HL-60 (cell line): Measurements from ENCODE around the gene C17orf67.

Experiments used
- DNase-seq, 2 experiments: peaks; one replicate each; pipeline ENCODE4 v3.0.0-alpha.2; 2010 to 2020; ENCODE audit warnings: low read depth in 1 of 2, low spot score in 1 of 2
- H3K27ac ChIP-seq: fragments of 250-450 bp; sonication (Bioruptor Pico); replicated peaks from 2 replicates; pipeline ENCODE4 v1.5.1; 2020; ENCODE audit warnings: mild to moderate bottlenecking, moderate library complexity
- H3K27me3 ChIP-seq: fragments of 250-450 bp; sonication (Bioruptor Pico); 2 replicates; pipeline ENCODE4 v1.5.1; 2021; ENCODE audit warnings: mild to moderate bottlenecking, moderate library complexity; ENCODE audit not compliant: insufficient read depth, poor library complexity, severe bottlenecking
- H3K4me3 ChIP-seq: replicated peaks from 2 replicates; pipeline ENCODE4 v1.5.1; 2011; ENCODE audit warnings: mild to moderate bottlenecking, control low read depth, low read length; ENCODE audit not compliant: insufficient read depth
- CTCF ChIP-seq: IDR thresholded peaks from one replicate; pipeline ENCODE4 v1.5.1; 2011; ENCODE audit warnings: low read length, control low read depth, inconsistent platforms; ENCODE audit not compliant: insufficient read depth
- GABPA ChIP-seq: IDR thresholded peaks from 2 replicates; pipeline ENCODE4 v1.6.1; 2012; ENCODE audit warnings: low read depth
- POLR2AphosphoS5 ChIP-seq: IDR thresholded peaks from 2 replicates; pipeline ENCODE4 v1.6.1; 2012; ENCODE audit warnings: low read depth
- REST ChIP-seq: IDR thresholded peaks from 2 replicates; pipeline ENCODE4 v1.6.1; 2012; ENCODE audit warnings: low read depth; ENCODE audit not compliant: insufficient replicate concordance
- SPI1 ChIP-seq: IDR thresholded peaks from 2 replicates; pipeline ENCODE4 v1.6.1; 2012; ENCODE audit warnings: low read depth, mild to moderate bottlenecking, borderline replicate concordance

C17orf67 gene

GRCh38 chr17:56849131-56849530 lies 15.4 kb upstream of the C17orf67 start:
- Histone ChIP-seq H3K27me3 (no peaks in the 10 kb centered on the region), H3K27ac (no peak overlapping the region), H3K4me3 (no peak overlapping the region)
- no peak for TF ChIP-seq GABPA
- no peak for TF ChIP-seq SPI1
- no peak for TF ChIP-seq CTCF
- TF ChIP-seq POLR2AphosphoS5 = no peak
- no peak for TF ChIP-seq REST
- no peak for DNase-seq

- H3K27ac ChIP-seq = no peak overlapping the region
- H3K27me3 ChIP-seq = no peaks in the 10 kb centered on the region
- DNase-seq = no peak
- no peak overlapping the region for H3K4me3 ChIP-seq
- no peak for TF ChIP-seq REST
- no peak for TF ChIP-seq GABPA
- no peak for TF ChIP-seq CTCF
- no peak for TF ChIP-seq POLR2AphosphoS5
- TF ChIP-seq SPI1 = no peak
These were observed 13.4 kb upstream of the C17orf67 start for GRCh38 chr17:56847106-56847505.

- H3K4me3 ChIP-seq = no peak overlapping the region
- no peaks in the 10 kb centered on the region for H3K27me3 ChIP-seq
- no peak for TF ChIP-seq GABPA
- no peak for TF ChIP-seq POLR2AphosphoS5
- TF ChIP-seq REST = no peak
- no peak for TF ChIP-seq CTCF
- no peak for TF ChIP-seq SPI1
- no peak for DNase-seq
- H3K27ac ChIP-seq = no peak overlapping the region
These were observed 12.2 kb upstream of the C17orf67 start for GRCh38 chr17:56845934-56846333.
